H1 (cell line): Measurements from ENCODE around the gene MIF4GD. TPM values are rescaled to one million over a fixed set of nuclear protein-coding genes. Genes with fewer than 3 reads are reported as not detected.
A peak's percentile ranks its signal among the peaks of the same experiment; 100 is the strongest.

Experiments
- E2F6 ChIP-seq: IDR thresholded peaks from 2 replicates; pipeline ENCODE4 v1.6.1; 2012; ENCODE audit warnings: inconsistent platforms
- SP4 ChIP-seq: IDR thresholded peaks from 2 replicates; pipeline ENCODE4 v1.6.1; 2012; ENCODE audit warnings: low read length, inconsistent platforms
- polyA plus RNA-seq, 7 experiments: library from polyadenylated mRNA; depleted of rRNA in 3 of 7; stranded (reverse) in 5 of 7; unstranded in 2 of 7; fragments of >200 nt in 5 of 7; fragments of 200-250 nt in 2 of 7; gene quantifications; 1 replicate in 5 of 7; 2 replicates in 1 of 7; 4 replicates in 1 of 7; pipeline versions ENCODE4 v1.2.1 to v1.2.3, GENCODE V29; 2011 to 2013; ENCODE audit warnings: missing spikeins in 2 of 7, mixed read lengths in 2 of 7
- total RNA-seq: library from RNA; stranded (reverse); fragmentation: NEBNext Ultra II Directional; extraction: Animal tissue kit (Norgen Biotek cat#: 25700); gene quantifications from 2 replicates; pipeline ENCODE4 v1.2.1, GENCODE V29; 2021

MIF4GD gene
- total and polyA plus RNA-seq, 2 of the 8 experiments (the other 6 are each of a cell fraction or from before 2014, with no cell fraction given) = 16.1 to 51.1 TPM

DNA sequence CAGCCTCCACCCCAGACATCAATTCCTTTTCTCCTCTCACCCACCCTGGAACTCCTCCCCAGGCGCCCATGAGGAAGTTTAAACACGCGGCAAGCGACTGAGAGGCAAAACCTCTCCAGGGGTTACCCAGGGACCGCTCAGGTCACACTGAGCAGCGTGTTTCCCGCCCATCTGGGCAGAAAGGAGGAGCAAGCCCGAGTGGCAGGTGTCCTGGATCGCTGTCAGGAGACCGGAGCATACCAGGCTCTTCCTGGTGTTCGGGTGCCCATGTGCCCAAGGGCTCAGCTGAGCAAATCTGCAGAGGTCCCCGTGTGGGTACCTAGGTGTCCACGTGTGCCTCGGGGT is 17.7 kb upstream of the MIF4GD start (continued):
- TF ChIP-seq E2F6 (peak; percentile 67), SP4 (0 out of 2 replicates have a peak, but pooled peaks have one; percentile 4)
